GM12872 (cell line): ENCODE data around the gene C17orf58.
A peak's percentile ranks its signal among the peaks of the same experiment; 100 is the strongest.

Experiments
- CTCF ChIP-seq: IDR thresholded peaks from 3 replicates; pipeline ENCODE4 v1.5.1; 2011; ENCODE audit warnings: low read depth, mild to moderate bottlenecking, low read length, moderate library complexity; ENCODE audit not compliant: insufficient read depth

Gene C17orf58

DNA sequence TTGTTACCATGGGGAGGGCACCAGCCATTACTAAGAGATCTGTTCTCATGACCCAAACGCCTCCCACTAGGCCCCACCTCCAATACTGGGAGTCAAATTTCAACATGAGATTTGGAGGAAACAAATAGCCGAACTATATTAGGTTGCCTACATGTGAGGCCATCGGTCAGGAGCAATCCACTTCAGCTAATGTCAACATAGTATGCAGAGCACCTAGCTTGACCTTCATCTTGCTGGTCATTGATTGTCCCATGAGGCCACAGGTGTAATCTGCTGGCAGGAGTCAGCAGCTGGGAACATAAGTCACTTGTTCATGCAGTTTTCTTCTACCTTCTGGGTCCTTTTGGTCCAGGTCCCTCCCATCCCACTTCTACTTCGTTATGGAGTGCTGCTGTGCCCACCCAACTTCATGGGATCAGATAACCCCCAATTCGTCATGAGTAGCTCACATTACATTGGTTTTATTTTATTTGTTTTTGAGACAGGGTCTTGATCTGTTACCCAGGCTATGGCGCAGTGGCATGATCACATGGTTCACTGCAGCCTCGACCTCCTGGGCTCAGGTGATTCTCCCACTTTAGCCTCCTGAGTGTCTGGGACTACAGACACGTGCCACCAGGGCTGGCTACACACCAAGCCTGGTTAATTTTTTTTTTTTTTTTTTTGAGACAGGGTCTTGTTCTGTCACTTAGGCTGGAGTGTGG lies 33.4 kb upstream of the C17orf58 start:
- no peak for TF ChIP-seq CTCF

DNA sequence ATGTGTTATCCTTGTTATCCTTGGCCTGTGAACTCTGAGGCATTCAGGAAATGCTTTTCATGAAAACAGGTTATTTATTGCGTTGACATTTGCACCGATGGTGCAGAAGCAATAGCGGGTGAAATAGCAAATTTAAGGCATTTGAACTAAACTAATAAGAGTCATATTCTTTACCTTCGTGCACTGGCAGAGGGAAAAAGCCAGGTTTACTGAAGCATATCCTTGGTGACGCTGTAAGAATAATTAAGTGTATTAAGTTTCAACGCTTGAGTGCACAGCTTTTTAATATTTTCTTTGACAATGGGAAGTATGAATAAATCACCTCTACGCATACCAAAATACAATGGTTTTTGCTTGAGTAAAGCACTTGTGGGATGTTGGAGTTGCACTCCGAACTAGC lies 25.7 kb upstream of the C17orf58 start:
- TF ChIP-seq CTCF: no peak

DNA sequence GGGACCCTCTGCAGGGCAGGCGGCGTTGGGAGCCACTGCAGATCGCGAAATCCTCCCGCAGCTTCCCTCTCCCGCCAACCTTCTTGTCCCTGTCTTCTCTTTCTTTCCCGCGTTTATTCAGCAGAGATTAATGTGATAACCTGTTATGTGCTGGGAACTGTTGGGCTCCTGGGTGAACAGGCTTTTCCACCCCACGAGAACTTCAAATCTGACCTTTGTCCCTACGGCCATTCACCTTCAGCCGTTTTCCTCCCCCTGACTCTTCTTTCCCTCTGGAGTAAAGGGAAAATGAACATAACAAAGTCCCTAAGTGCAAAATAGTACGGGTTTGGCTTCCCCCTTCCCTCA lies 24.1 kb upstream of the C17orf58 start:
- TF ChIP-seq CTCF: no peak

DNA sequence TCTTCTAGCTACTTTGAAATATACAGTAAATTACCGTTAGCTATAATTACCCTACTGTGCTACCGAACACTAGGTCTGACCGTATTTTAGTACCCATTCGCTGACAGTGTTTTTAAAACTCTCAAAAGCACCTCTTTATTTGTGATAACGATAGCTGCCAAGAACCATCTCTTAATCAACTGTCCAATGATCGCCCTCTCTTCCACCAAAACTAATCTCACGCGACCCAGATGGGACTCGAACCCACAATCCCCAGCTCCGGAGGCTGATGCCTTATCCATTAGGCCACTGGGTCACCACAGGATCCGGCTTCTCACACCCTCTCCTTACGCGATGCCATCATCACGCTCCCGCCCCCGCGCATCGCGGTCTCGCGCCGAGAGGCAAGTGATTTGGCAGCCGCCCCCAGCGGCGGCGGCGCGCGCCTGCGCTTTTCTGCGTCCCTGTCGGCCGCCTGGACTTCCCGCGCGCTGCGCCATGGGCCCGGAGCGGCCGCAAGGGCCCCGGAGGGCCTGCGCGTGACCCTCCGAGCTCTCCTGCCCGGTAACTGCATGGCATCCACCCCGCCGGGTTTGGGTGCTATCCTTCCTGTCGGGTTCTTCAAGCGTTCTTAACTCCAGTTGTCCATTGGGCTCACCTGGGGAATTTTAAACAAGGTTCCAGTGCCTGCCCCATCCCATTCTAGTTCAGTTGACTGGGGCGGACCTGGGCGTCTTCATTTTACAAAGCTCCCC lies 23.6 kb upstream of the C17orf58 start:
- TF ChIP-seq CTCF: peak; percentile 60; the same call in 2 of the 3 replicates

GRCh38 chr17:68019336-68019674 lies 23.0 kb upstream of the C17orf58 start:
- TF ChIP-seq CTCF: no peak

DNA sequence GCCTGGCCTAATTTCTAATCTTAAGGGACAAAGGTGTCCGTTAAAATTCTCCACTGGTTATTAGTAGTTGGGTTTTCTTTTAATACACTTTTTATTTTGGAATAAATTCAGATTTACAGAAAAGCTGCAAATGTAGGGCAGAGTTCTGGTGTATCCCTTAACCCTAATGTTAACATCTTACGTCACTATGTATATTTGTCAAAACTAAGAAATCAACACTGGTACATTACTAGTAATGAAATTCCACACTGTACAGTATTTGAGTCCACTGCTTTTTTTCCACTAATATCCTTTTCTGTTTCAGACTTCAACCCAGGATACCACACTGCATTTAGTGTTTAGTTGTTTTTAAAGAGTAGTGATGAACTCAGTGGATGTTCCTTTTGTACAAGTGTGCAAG lies 20.6 kb upstream of the C17orf58 start:
- no peak for TF ChIP-seq CTCF

DNA sequence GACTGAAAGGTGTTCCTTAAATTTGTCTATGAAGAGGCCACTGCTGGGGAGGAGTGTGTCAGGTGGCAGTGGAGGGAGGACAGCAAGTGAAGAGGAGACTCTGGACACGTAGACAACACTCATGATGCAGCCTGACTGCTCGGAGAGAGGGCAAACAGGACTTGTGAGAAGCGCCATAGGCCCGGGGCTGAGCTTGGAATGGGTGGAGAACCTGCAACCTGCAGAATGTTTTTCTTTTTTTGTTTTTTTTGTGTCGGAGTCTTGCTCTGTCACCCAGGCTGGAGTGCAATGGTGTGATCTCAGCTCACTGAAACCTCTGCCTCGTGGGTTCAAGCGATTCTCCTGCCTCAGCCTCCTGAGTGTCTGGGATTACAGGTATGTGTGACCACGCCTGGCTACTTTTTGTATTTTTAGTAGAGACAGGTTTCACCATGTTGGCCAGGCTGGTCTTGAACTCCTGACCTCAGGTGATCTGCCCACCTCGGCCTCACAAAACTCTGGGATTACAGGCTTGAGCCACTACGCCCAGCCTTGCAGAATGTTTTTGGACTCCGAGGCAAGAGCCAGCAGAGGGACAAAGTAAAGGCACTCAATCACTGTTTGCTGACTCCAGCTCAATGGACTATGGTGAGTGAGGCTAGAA lies 18.9 kb upstream of the C17orf58 start:
- no peak for TF ChIP-seq CTCF
